Stimulated activated CD4-positive, alpha-beta T cell treated with anti-CD3 and anti-CD28 coated beads, TNF-alpha, amount 100 ng/mL, for 1 hour (primary cell): Measurements from ENCODE around the gene CXorf65.

Experiments used
- DNase-seq, 3 donors: peaks; one replicate each; pipeline ENCODE4 v3.0.0-alpha.2; 2020; ENCODE audit warnings: low read depth in 3 of 3, low spot score in 1 of 3

CXorf65 gene

GRCh38 chrX:71067712-71068043 lies 38.9 kb downstream of the CXorf65 start:
- DNase-seq, result no peak

- DNase-seq, result no peak
These were observed 39.5 kb downstream of the CXorf65 start for GRCh38 chrX:71067089-71067488.

- DNase-seq, result no peak
These were observed 46.4 kb downstream of the CXorf65 start for GRCh38 chrX:71060127-71060526.

- DNase-seq, result no peak
These were observed 48.6 kb downstream of the CXorf65 start for GRCh38 chrX:71057848-71058530.

GRCh38 chrX:71056867-71057266 lies 49.7 kb downstream of the CXorf65 start:
- DNase-seq, result no peak
